HepG2 (cell line): Measurements from ENCODE around the gene KIAA1191. TPM values are rescaled to one million over a fixed set of nuclear protein-coding genes. Genes with fewer than 3 reads are reported as not detected.

Experiments used
- ATAC-seq: fragments of 200-7000 bp; cut with Tn5 transposase; 3 replicates; pipeline ENCODE4 v1.9.1; 2020; ENCODE audit warnings: mild to moderate bottlenecking, moderate library complexity
- BruUV-seq: library from RNA; stranded (reverse); fragments of 400-500 nt; replicated peaks from 2 replicates; lab custom pipeline; 2021; lab: Mats Ljungman, UMichigan
- CTCF ChIA-PET: fragments of 300-600 bp; formaldehyde crosslinking; extraction: SDS; loops from one replicate; lab custom pipeline; 2021; ENCODE audit warnings: low total read pairs, inconsistent platforms, low intra/inter-chr PET ratio; lab: Yijun Ruan, JAX
- POLR2A ChIA-PET: fragments of 350-600 bp; sonication (Branson Sonifier 250); formaldehyde crosslinking; loops from one replicate; lab custom pipeline; 2020; ENCODE audit warnings: antibody characterized with exemption, inconsistent platforms; lab: Yijun Ruan, JAX
- DNase-seq: peaks from one replicate; pipeline ENCODE4 v3.0.0-alpha.2; 2015; ENCODE audit warnings: low spot score
- FAIRE-seq: peaks from 3 replicates; lab custom pipeline; 2011; peaks lifted over from hg19 to GRCh38; lab: Jason Lieb, UNC
- H2AFZ ChIP-seq: one replicate; pipeline ENCODE4 v1.6.1; 2011; ENCODE audit warnings: low read length, inconsistent platforms
- H3K27ac ChIP-seq: fragments of 300-600 bp; 3 replicates; pipeline ENCODE4 v1.8.0; 2011; ENCODE audit warnings: mixed run types, mild to moderate bottlenecking, mixed read lengths, low read length, inconsistent platforms; ENCODE audit not compliant: insufficient read depth; ENCODE audit errors: extremely low read length
- H3K27me3 ChIP-seq, 2 experiments: fragments of 200-600 bp in 1 of 2; 2 replicates in 1 of 2; 3 replicates in 1 of 2; pipeline versions ENCODE4 v1.6.0 to v1.8.0; 2011; ENCODE audit warnings: low read length in 2 of 2, mild to moderate bottlenecking in 2 of 2, moderate library complexity in 2 of 2, inconsistent platforms in 1 of 2; ENCODE audit not compliant: insufficient read depth in 2 of 2, control insufficient read depth in 1 of 2
- H3K36me3 ChIP-seq, 2 experiments: fragments of 200-600 bp in 1 of 2; replicated peaks in 1 of 2; 2 replicates in 1 of 2; 3 replicates in 1 of 2; pipeline versions ENCODE4 v1.5.1 to v1.8.0; 2011; ENCODE audit warnings: low read length in 2 of 2, inconsistent platforms in 1 of 2; ENCODE audit not compliant: insufficient read depth in 2 of 2, control insufficient read depth in 1 of 2
- H3K4me1 ChIP-seq: 2 replicates; pipeline ENCODE4 v1.5.1; 2012; ENCODE audit warnings: low read length, inconsistent platforms; ENCODE audit not compliant: insufficient read depth
- H3K4me2 ChIP-seq: 2 replicates; pipeline ENCODE4 v1.6.0; 2011; ENCODE audit warnings: low read depth, low read length, inconsistent platforms
- H3K4me3 ChIP-seq, 3 experiments: fragments of 200-600 bp in 1 of 3; sonication (generic), shearing (Covaris generic) in 1 of 3; replicated peaks in 1 of 3; 2 replicates each; pipeline ENCODE4 v1.5.1; 2011 to 2016; ENCODE audit warnings: low read length in 3 of 3, inconsistent platforms in 2 of 3, low read depth in 2 of 3, mild to moderate bottlenecking in 2 of 3, control low read depth in 1 of 3, mixed read lengths in 1 of 3; ENCODE audit not compliant: insufficient read depth in 1 of 3
- H3K79me2 ChIP-seq: one replicate; pipeline ENCODE4 v1.6.1; 2011; ENCODE audit warnings: low read length, inconsistent platforms; ENCODE audit not compliant: insufficient read depth
- H3K9ac ChIP-seq: 2 replicates; pipeline ENCODE4 v1.6.0; 2011; ENCODE audit warnings: mild to moderate bottlenecking, low read depth, low read length, inconsistent platforms; ENCODE audit not compliant: insufficient read depth
- H3K9me3 ChIP-seq: 2 replicates; pipeline ENCODE4 v1.5.1; 2012; ENCODE audit warnings: mild to moderate bottlenecking, low read length
- H4K20me1 ChIP-seq: 2 replicates; pipeline ENCODE4 v1.6.0; 2011; ENCODE audit warnings: inconsistent platforms, mild to moderate bottlenecking, low read length, moderate library complexity; ENCODE audit not compliant: insufficient read depth
- AHDC1 ChIP-seq: sonication (generic); formaldehyde crosslinking; IDR thresholded peaks from 2 replicates; pipeline ENCODE4 v1.5.1; 2020; ENCODE audit warnings: mild to moderate bottlenecking, missing genetic modification reagents, borderline replicate concordance
- CBX1 ChIP-seq: IDR thresholded peaks from one replicate; pipeline ENCODE4 v1.6.1; 2016; ENCODE audit warnings: antibody characterized with exemption, low read depth
- FOXM1 ChIP-seq: sonication (generic); formaldehyde crosslinking; IDR thresholded peaks from 2 replicates; pipeline ENCODE4 v1.5.0; 2020; ENCODE audit warnings: missing genetic modification reagents
- MYC ChIP-seq: sonication (generic); formaldehyde crosslinking; IDR thresholded peaks from 2 replicates; pipeline ENCODE4 v1.9.0; 2021; ENCODE audit warnings: missing genetic modification reagents, borderline replicate concordance
- NPAS2 ChIP-seq: sonication (generic); formaldehyde crosslinking; IDR thresholded peaks from 2 replicates; pipeline ENCODE4 v1.8.0; 2022; ENCODE audit warnings: mild to moderate bottlenecking, missing genetic modification reagents, borderline replicate concordance
- ZNF121 ChIP-seq: sonication (generic); formaldehyde crosslinking; IDR thresholded peaks from 2 replicates; pipeline ENCODE4 v1.5.0; 2020; ENCODE audit warnings: mild to moderate bottlenecking, missing genetic modification reagents
- ZNF296 ChIP-seq: sonication (generic); formaldehyde crosslinking; conservative IDR thresholded peaks from 2 replicates; pipeline ENCODE4 v1.5.0; 2020; ENCODE audit warnings: mild to moderate bottlenecking, missing genetic modification reagents
- ZNF660 ChIP-seq: sonication (generic); formaldehyde crosslinking; IDR thresholded peaks from 2 replicates; pipeline ENCODE4 v1.5.1; 2020; ENCODE audit warnings: mild to moderate bottlenecking, low read depth, missing genetic modification reagents, borderline replicate concordance
- WGBS: methylation state at CpG from one replicate; pipeline ENCODE4 v1.1.6; 2017; ENCODE audit warnings: low lambda C conversion rate; 5-methylcytosine and 5-hydroxymethylcytosine counted together
- in situ Hi-C: cut with HindIII; loops from 2 replicates; pipeline ENCODE4 v1.10.0; 2017; ENCODE audit warnings: low pct_unique_long_range_greater_than_20kb; ENCODE audit not compliant: extremely low pct_ligation_motif_present
- intact Hi-C: fragments of 100-400 bp; cut with micrococcal nuclease; formaldehyde crosslinking; loops from one replicate; pipeline ENCODE4 v1.10.0; 2022; ENCODE audit not compliant: unreplicated experiment
- polyA plus RNA-seq, 8 experiments: library from polyadenylated mRNA; depleted of rRNA in 3 of 8; stranded (reverse) in 7 of 8; unstranded in 1 of 8; fragments of >200 nt; fragmentation: Illumina TruSeq in 4 of 8; extraction: Trizol in 4 of 8; gene quantifications; 2 replicates each; pipeline versions ENCODE4 v1.2.1 to v1.2.3, GENCODE V29; 2011 to 2016; ENCODE audit warnings: low read depth in 4 of 8, missing spikeins in 1 of 8, mixed read lengths in 1 of 8; ENCODE audit not compliant: insufficient read depth in 1 of 8
- total RNA-seq, 5 experiments: library from RNA; depleted of rRNA; stranded (reverse); fragments of >200 nt; fragmentation: Illumina TruSeq; extraction: Trizol; gene quantifications; 2 replicates each; pipeline ENCODE4 v1.2.3, GENCODE V29; 2016; ENCODE audit warnings: low read depth in 1 of 5
- TF ChIP-seq, protein P1 (sequence below): sonication (generic); formaldehyde crosslinking; IDR thresholded peaks from 2 replicates; pipeline ENCODE4 v1.9.0; 2022; ENCODE audit warnings: missing genetic modification reagents, mild to moderate bottlenecking, borderline replicate concordance

KIAA1191 gene
- total and polyA plus RNA-seq, 2 of the 13 experiments (the other 11 are each of a cell fraction or from before 2014, with no cell fraction given) = 63.6 to 103 TPM

- TF ChIP-seq AHDC1 (no peak), ZNF121 (CRISPR knock-in tag) (0 out of 2 replicates have a peak, but pooled peaks have one; percentile 15)
Measured at GRCh38 chr5:176371621-176372539, 10.3 kb upstream of the KIAA1191 start (continued).

GRCh38 chr5:176369934-176370711 lies 8.6 kb upstream of the KIAA1191 start:
- ATAC-seq (no peak), FAIRE-seq (no peak), DNase-seq (no peak)
- no peak for TF ChIP-seq CBX1
- no peak for TF ChIP-seq ZNF660 (CRISPR knock-in tag)
- no peak for TF ChIP-seq MYC
- no peak for TF ChIP-seq ZNF296 (CRISPR knock-in tag)
- TF ChIP-seq, protein P1, sequence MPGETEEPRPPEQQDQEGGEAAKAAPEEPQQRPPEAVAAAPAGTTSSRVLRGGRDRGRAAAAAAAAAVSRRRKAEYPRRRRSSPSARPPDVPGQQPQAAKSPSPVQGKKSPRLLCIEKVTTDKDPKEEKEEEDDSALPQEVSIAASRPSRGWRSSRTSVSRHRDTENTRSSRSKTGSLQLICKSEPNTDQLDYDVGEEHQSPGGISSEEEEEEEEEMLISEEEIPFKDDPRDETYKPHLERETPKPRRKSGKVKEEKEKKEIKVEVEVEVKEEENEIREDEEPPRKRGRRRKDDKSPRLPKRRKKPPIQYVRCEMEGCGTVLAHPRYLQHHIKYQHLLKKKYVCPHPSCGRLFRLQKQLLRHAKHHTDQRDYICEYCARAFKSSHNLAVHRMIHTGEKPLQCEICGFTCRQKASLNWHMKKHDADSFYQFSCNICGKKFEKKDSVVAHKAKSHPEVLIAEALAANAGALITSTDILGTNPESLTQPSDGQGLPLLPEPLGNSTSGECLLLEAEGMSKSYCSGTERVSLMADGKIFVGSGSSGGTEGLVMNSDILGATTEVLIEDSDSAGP = no peak
- TF ChIP-seq FOXM1 = no peak
- TF ChIP-seq NPAS2 (CRISPR knock-in tag) = no peak
- H3K27me3 ChIP-seq = peaks cover 0 to under 1% of the 10 kb centered on the region in 2 experiments; a peak in 1 of 5 replicates
- H3K36me3 ChIP-seq = no peaks in the 10 kb centered on the region
- in situ Hi-C loops = no loop called here
- no peak overlapping the region for H3K9ac ChIP-seq
- ChIA-PET POLR2A (interaction anchor here (0.6 to 1.4 kb wide), 3 partner anchors 9 to 44 kb away, joined by 3 to 6 read pairs (median 3); partner anchors contain the start of genes HIGD2A and NOP16), CTCF (no interaction called here)
- no peaks in the 10 kb centered on the region for H3K9me3 ChIP-seq
- no peak overlapping the region for H3K27ac ChIP-seq
- intact Hi-C loops = no loop called here
- 57% methylated on average over 8 of the region's 8 CpGs for WGBS
- no peak overlapping the region for H3K4me2 ChIP-seq
- no peaks in the 10 kb centered on the region for H3K79me2 ChIP-seq
- peaks cover 50% of the 10 kb centered on the region for H3K4me1 ChIP-seq
- no peak overlapping the region for H3K4me3 ChIP-seq
- no TSS peak for BruUV-seq
- H4K20me1 ChIP-seq = no peaks in the 10 kb centered on the region
- H2AFZ ChIP-seq = no peak overlapping the region
